NCI-H1436 treated with DMSO at 0.1 percent for 48 hours (cell line): ENCODE data around the gene AGPS.

Experiments
- DNase-seq: peaks from one replicate; lab custom pipeline; 2025; lab: John Stamatoyannopoulos, UW

Gene AGPS

DNA sequence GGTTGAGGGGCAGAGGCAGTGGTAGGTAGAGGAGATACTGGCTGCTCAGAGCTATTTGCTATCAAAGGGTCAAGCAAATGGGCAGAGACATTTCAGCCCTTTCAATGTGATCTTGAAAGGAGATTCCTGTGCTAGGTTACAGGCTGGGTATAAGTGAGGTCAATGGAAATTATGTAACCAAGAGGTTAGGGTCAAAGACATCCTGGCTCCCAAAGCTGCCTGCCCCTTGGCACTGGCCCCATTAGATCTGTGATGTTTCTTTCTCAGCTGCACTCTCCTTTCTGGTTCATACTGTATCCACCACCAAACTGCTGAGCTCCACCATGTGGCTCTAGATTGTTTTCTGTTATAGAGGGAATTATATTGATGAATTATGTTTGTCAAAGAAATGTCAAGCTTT, 200.4 kb downstream of the AGPS start:
- no peak for DNase-seq

DNA sequence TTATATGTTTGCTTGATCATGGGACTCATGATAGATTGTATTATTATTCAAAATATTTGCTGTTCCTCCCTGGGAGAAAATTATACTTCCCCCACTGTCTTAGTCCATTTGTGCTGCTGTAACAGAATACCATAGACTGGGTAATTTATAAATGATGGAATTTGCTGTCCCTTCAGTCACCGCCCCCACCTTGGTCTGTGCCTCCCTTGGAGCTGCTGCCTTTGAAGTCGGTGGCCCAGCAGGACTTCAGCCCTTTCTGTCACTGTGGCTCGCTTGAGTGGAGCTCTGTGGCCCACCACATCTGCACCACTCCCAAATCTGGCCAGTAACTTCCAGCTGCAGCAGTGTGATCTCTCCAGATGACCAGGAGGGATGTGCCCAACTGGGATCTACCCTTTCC, 200.8 kb downstream of the AGPS start:
- no peak for DNase-seq
